Tibial nerve (tissue), 4 donors: ENCODE results near the gene TCF25. TPM values are rescaled to one million over a fixed set of nuclear protein-coding genes. Genes with fewer than 3 reads are reported as not detected.

Source experiments
- DNase-seq, 2 donors: peaks; one replicate each; pipeline ENCODE4 v3.0.0-alpha.2; 2019; ENCODE audit warnings: low spot score in 2 of 2
- H3K27ac ChIP-seq, 4 donors: fragments of 200-600 bp; sonication (generic) in 3 of 4; one replicate each; pipeline ENCODE4 v1.5.1; 2017 to 2019; ENCODE audit warnings: mild to moderate bottlenecking in 1 of 4
- H3K27me3 ChIP-seq, 2 donors: fragments of 200-600 bp; sonication (generic) in 1 of 2; one replicate each; pipeline versions ENCODE4 v1.5.1 to v1.6.0; 2017 to 2019
- H3K36me3 ChIP-seq, 3 donors: fragments of 200-600 bp; sonication (generic); one replicate each; pipeline ENCODE4 v1.5.1; 2018 to 2019
- H3K4me1 ChIP-seq, 4 donors: fragments of 200-600 bp; sonication (generic) in 3 of 4; one replicate each; pipeline ENCODE4 v1.5.1; 2017 to 2019
- H3K4me3 ChIP-seq, 4 donors: fragments of 200-600 bp; sonication (generic) in 3 of 4; one replicate each; pipeline ENCODE4 v1.5.1; 2017 to 2019; ENCODE audit warnings: mild to moderate bottlenecking in 1 of 4, moderate library complexity in 1 of 4
- H3K9me3 ChIP-seq, 4 donors: fragments of 200-600 bp; sonication (generic) in 3 of 4; one replicate each; pipeline ENCODE4 v1.5.1; 2017 to 2019
- EP300 ChIP-seq, 2 donors: sonication (generic); formaldehyde crosslinking; IDR thresholded peaks; one replicate each; pipeline ENCODE4 v1.6.1; 2017; ENCODE audit warnings: antibody characterized with exemption in 2 of 2, mild to moderate bottlenecking in 1 of 2
- POLR2A ChIP-seq, 2 donors: fragments of 450-650 bp; IDR thresholded peaks; one replicate each; pipeline ENCODE4 v1.6.1; 2017; ENCODE audit warnings: antibody characterized with exemption in 2 of 2, mild to moderate bottlenecking in 2 of 2, moderate library complexity in 2 of 2
- WGBS, 2 donors: methylation state at CpG; one replicate each; pipeline ENCODE4 v1.1.5; 2018; 5-methylcytosine and 5-hydroxymethylcytosine counted together
- total RNA-seq, 4 donors: library from RNA; depleted of rRNA; stranded (reverse); fragments of >200 nt; gene quantifications; one replicate each; pipeline ENCODE4 v1.1.0, GENCODE V29; 2016
- TF ChIP-seq, protein P1 (sequence below), 5 experiments: fragments of 200-600 bp in 3 of 5; fragments of 450-650 bp in 2 of 5; sonication (generic) in 3 of 5; IDR thresholded peaks; one replicate each; pipeline ENCODE4 v1.5.1; 2016 to 2019; ENCODE audit warnings: antibody characterized with exemption in 5 of 5, mild to moderate bottlenecking in 3 of 5, moderate library complexity in 2 of 5

TCF25 gene
- total RNA-seq, 4 donors from 2014 or later, result 181 to 350 (median 290) TPM

GRCh38 chr16:89880477-89881367 lies 7.3 kb downstream of the TCF25 start:
- H3K4me3 ChIP-seq, result no peak overlapping the region
- 80 to 83% methylated on average over 18 of the region's 18 CpGs for WGBS, 2 donors
- H3K9me3 ChIP-seq, result no peaks in the 10 kb centered on the region
- TF ChIP-seq, protein P1, sequence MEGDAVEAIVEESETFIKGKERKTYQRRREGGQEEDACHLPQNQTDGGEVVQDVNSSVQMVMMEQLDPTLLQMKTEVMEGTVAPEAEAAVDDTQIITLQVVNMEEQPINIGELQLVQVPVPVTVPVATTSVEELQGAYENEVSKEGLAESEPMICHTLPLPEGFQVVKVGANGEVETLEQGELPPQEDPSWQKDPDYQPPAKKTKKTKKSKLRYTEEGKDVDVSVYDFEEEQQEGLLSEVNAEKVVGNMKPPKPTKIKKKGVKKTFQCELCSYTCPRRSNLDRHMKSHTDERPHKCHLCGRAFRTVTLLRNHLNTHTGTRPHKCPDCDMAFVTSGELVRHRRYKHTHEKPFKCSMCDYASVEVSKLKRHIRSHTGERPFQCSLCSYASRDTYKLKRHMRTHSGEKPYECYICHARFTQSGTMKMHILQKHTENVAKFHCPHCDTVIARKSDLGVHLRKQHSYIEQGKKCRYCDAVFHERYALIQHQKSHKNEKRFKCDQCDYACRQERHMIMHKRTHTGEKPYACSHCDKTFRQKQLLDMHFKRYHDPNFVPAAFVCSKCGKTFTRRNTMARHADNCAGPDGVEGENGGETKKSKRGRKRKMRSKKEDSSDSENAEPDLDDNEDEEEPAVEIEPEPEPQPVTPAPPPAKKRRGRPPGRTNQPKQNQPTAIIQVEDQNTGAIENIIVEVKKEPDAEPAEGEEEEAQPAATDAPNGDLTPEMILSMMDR (IDR thresholded peaks at IDR 0.05), result no peak
- no peak for TF ChIP-seq POLR2A (IDR thresholded peaks at IDR 0.05)
- TF ChIP-seq EP300 (IDR thresholded peaks at IDR 0.05), result no peak
- H3K4me1 ChIP-seq, result peaks cover 0 to 12% (median 0%) of the 10 kb centered on the region in 4 donors
- H3K36me3 ChIP-seq, result peaks cover 3 to 84% (median 16%) of the 10 kb centered on the region in 3 donors
- no peak overlapping the region for H3K27ac ChIP-seq
- no peak for DNase-seq
- no peaks in the 10 kb centered on the region for H3K27me3 ChIP-seq

GRCh38 chr16:89881368-89881730 lies 8.0 kb downstream of the TCF25 start:
- Histone ChIP-seq H3K4me1 (peaks cover 0 to 7% (median 0%) of the 10 kb centered on the region in 4 donors), H3K27me3 (no peaks in the 10 kb centered on the region), H3K4me3 (no peak overlapping the region), H3K9me3 (no peaks in the 10 kb centered on the region), H3K27ac (no peak overlapping the region), H3K36me3 (peaks cover 3 to 89% (median 18%) of the 10 kb centered on the region in 3 donors)
- no peak for TF ChIP-seq EP300 (IDR thresholded peaks at IDR 0.05)
- TF ChIP-seq, protein P1 (IDR thresholded peaks at IDR 0.05), result no peak
- 85 to 96% methylated on average over 6 of the region's 6 CpGs for WGBS, 2 donors
- no peak for DNase-seq

DNA sequence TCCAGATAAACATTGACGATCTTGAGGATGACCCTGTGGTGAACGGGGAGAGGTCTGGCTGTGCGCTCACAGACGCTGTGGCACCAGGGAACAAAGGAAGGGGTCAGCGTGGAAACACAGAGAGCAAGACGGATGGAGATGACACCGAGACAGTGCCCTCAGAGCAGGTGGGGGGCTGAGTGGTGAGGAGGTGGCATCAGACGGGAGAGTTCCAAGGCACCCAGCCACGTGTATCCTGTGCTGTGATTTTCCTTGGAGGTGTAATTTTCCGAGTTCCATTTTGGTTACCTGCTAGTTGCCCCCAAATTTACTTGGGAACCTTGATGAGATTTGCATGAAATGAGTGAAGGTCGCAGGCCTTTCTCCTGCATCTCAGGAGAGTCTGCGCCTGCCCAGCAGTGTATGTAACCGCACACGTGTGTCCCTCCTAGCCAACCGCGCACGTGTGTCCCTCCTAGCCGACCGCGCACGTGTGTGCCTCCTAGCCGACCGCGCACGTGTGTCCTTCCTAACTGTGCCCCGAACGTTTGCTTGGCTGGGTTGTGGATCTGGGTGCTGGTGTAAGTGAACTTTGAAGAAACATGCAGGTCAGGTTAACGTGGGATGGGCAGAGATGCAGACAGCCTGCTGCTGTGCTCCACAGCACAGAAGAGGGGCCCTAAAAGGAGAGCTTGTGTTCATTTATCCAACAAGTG lies 10.1 kb downstream of the TCF25 start:
- peaks cover 11 to 96% (median 37%) of the 10 kb centered on the region in 3 donors for H3K36me3 ChIP-seq
- no peak overlapping the region for H3K27ac ChIP-seq
- 88 to 89% methylated on average over 28 of the region's 28 CpGs for WGBS, 2 donors
- H3K4me1 ChIP-seq, result peaks cover 0 to 4% (median 0%) of the 10 kb centered on the region in 4 donors
- TF ChIP-seq, protein P1 (IDR thresholded peaks at IDR 0.05), result no peak
- TF ChIP-seq EP300 (IDR thresholded peaks at IDR 0.05) (no peak), POLR2A (IDR thresholded peaks at IDR 0.05) (no peak)
- no peaks in the 10 kb centered on the region for H3K27me3 ChIP-seq
- H3K9me3 ChIP-seq, result no peaks in the 10 kb centered on the region
- DNase-seq, result no peak
- H3K4me3 ChIP-seq, result no peak overlapping the region

GRCh38 chr16:89884041-89884421 lies 10.6 kb downstream of the TCF25 start:
- DNase-seq, result no peak
- Histone ChIP-seq H3K9me3 (no peaks in the 10 kb centered on the region), H3K4me1 (peaks cover 0 to 4% (median 0%) of the 10 kb centered on the region in 4 donors), H3K27me3 (no peaks in the 10 kb centered on the region), H3K4me3 (no peak overlapping the region), H3K36me3 (peaks cover 11 to 96% (median 39%) of the 10 kb centered on the region in 3 donors), H3K27ac (no peak overlapping the region)
- TF ChIP-seq POLR2A (IDR thresholded peaks at IDR 0.05) (no peak), EP300 (IDR thresholded peaks at IDR 0.05) (no peak)
- TF ChIP-seq, protein P1 (IDR thresholded peaks at IDR 0.05), result no peak
- WGBS, 2 donors, result 88 to 95% methylated on average over 8 of the region's 8 CpGs

DNA sequence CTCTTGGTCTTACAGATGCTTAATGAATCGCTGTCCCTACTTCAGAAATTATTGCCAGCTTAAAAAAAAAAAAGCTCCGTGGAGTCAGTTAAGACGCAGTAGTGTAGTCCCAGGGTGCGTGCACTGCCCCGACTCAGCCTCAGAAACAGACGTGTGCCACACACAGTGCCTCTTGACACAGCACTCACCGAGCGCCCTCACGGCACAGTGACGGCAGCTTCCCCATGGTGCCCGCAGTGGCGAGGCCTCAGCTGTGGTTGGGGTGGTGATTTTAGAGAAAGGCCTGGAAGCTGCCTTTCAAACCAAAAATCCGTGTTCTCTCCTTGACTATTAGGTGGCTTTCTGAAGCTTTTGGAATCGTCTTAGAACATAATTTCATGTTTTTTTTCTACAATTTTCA lies 13.9 kb downstream of the TCF25 start:
- no peak overlapping the region for H3K4me3 ChIP-seq
- H3K27ac ChIP-seq, result no peak overlapping the region
- WGBS, 2 donors, result 93 to 95% methylated on average over 14 of the region's 14 CpGs
- H3K9me3 ChIP-seq, result no peaks in the 10 kb centered on the region
- peaks cover 11 to 100% (median 55%) of the 10 kb centered on the region in 3 donors for H3K36me3 ChIP-seq
- TF ChIP-seq POLR2A (IDR thresholded peaks at IDR 0.05), result no peak
- TF ChIP-seq, protein P1 (IDR thresholded peaks at IDR 0.05), result no peak
- TF ChIP-seq EP300 (IDR thresholded peaks at IDR 0.05), result no peak
- H3K27me3 ChIP-seq, result no peaks in the 10 kb centered on the region
- no peak for DNase-seq
- peaks cover 0 to 23% (median 0%) of the 10 kb centered on the region in 4 donors for H3K4me1 ChIP-seq
